ENCODE results near the gene ERICH2.

Gene ERICH2

GRCh38 chr2:170829036-170829435, 58.9 kb downstream of the ERICH2 start:
- TF ChIP-seq CTCF (IDR thresholded peaks at IDR 0.05; ENCODE audit: low read depth, low read length, poor library complexity, severe bottlenecking) (no peak), EZH2phosphoT487 (IDR thresholded peaks at IDR 0.05; ENCODE audit: borderline replicate concordance, low read length) (no peak)
- no peaks in the 10 kb centered on the region for H3K9me2 ChIP-seq (replicated peaks; ENCODE audit: control insufficient read depth, low read length)
- 0 out of 2 replicates have a peak, but pooled peaks cover 4% of the 10 kb centered on the region for H3K27me3 ChIP-seq (ENCODE audit: control insufficient read depth, low read length)
- no peaks in the 10 kb centered on the region for H3K4me1 ChIP-seq (ENCODE audit: control insufficient read depth, low read length)
- no peaks in the 10 kb centered on the region for H3K9me3 ChIP-seq (ENCODE audit: control insufficient read depth, insufficient read depth, low read length)
- no peaks in the 10 kb centered on the region for H3K36me3 ChIP-seq (ENCODE audit: control insufficient read depth, low read length)
- no peak overlapping the region for H3K4me2 ChIP-seq (ENCODE audit: low read length)
- H3K79me2 ChIP-seq (ENCODE audit: control insufficient read depth, low read length) = no peaks in the 10 kb centered on the region
- H3K27ac ChIP-seq (ENCODE audit: low read depth, low read length) = no peak overlapping the region
- no peak overlapping the region for H3K4me3 ChIP-seq (ENCODE audit: low read length)
- no peaks in the 10 kb centered on the region for H3F3A ChIP-seq (ENCODE audit: control insufficient read depth, insufficient read depth)
- H4K20me1 ChIP-seq (ENCODE audit: control insufficient read depth, insufficient read depth, low read depth, low read length) = no peaks in the 10 kb centered on the region

DNA sequence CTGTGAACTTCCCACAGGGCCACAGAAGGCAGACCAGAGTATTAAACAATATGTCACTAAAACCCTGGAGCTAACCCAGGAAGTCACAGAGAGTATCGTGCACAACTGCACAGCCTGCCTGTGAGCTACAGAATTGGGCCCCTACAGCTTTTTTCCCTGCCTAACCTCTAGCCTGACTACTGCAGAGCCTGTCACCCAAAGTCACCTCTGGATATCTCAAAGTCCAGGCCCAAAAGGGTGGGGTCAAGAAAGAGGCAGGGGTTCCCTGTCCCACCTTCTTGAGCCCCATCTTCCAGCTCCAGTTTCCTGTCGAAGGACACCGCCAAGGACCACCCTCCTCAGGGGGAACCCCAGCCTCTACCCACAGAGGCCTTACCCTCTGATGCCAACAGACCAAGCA, 60.0 kb downstream of the ERICH2 start:
- H3K4me1 ChIP-seq (ENCODE audit: control insufficient read depth, low read length) = no peaks in the 10 kb centered on the region
- no peak overlapping the region for H3K27ac ChIP-seq (ENCODE audit: low read depth, low read length)
- no peak for TF ChIP-seq CTCF (IDR thresholded peaks at IDR 0.05; ENCODE audit: low read depth, low read length, poor library complexity, severe bottlenecking)
- no peak for TF ChIP-seq EZH2phosphoT487 (IDR thresholded peaks at IDR 0.05; ENCODE audit: borderline replicate concordance, low read length)

GRCh38 chr2:170831115-170831514, 60.9 kb downstream of the ERICH2 start:
- H3K9me3 ChIP-seq (ENCODE audit: control insufficient read depth, insufficient read depth, low read length) = no peaks in the 10 kb centered on the region

More for the DNA sequence above, 60.0 kb downstream of the ERICH2 start:
- no peaks in the 10 kb centered on the region for H3K9me3 ChIP-seq (ENCODE audit: control insufficient read depth, insufficient read depth, low read length)
- no peaks in the 10 kb centered on the region for H4K20me1 ChIP-seq (ENCODE audit: control insufficient read depth, insufficient read depth, low read depth, low read length)
- H3K4me2 ChIP-seq (ENCODE audit: low read length) = no peak overlapping the region
- no peaks in the 10 kb centered on the region for H3K9me2 ChIP-seq (replicated peaks; ENCODE audit: control insufficient read depth, low read length)
- no peaks in the 10 kb centered on the region for H3K79me2 ChIP-seq (ENCODE audit: control insufficient read depth, low read length)
- H3K36me3 ChIP-seq (ENCODE audit: control insufficient read depth, low read length) = no peaks in the 10 kb centered on the region
- no peak overlapping the region for H3K4me3 ChIP-seq (ENCODE audit: low read length)
- no peaks in the 10 kb centered on the region for H3F3A ChIP-seq (ENCODE audit: control insufficient read depth, insufficient read depth)
- 0 out of 2 replicates have a peak, but pooled peaks cover 4% of the 10 kb centered on the region for H3K27me3 ChIP-seq (ENCODE audit: control insufficient read depth, low read length)

More at GRCh38 chr2:170831115-170831514, 60.9 kb downstream of the ERICH2 start:
- Histone ChIP-seq H3K36me3 (ENCODE audit: control insufficient read depth, low read length) (no peaks in the 10 kb centered on the region), H3K4me3 (ENCODE audit: low read length) (no peak overlapping the region), H3K27ac (ENCODE audit: low read depth, low read length) (no peak overlapping the region), H3K9me2 (replicated peaks; ENCODE audit: control insufficient read depth, low read length) (no peaks in the 10 kb centered on the region), H4K20me1 (ENCODE audit: control insufficient read depth, insufficient read depth, low read depth, low read length) (no peaks in the 10 kb centered on the region), H3K27me3 (ENCODE audit: control insufficient read depth, low read length) (peaks cover 6% of the 10 kb centered on the region; the same call in 1 of the 2 replicates), H3F3A (ENCODE audit: control insufficient read depth, insufficient read depth) (no peaks in the 10 kb centered on the region), H3K79me2 (ENCODE audit: control insufficient read depth, low read length) (no peaks in the 10 kb centered on the region), H3K4me2 (ENCODE audit: low read length) (no peak overlapping the region), H3K4me1 (ENCODE audit: control insufficient read depth, low read length) (no peaks in the 10 kb centered on the region)
- TF ChIP-seq EZH2phosphoT487 (IDR thresholded peaks at IDR 0.05; ENCODE audit: borderline replicate concordance, low read length) (no peak), CTCF (IDR thresholded peaks at IDR 0.05; ENCODE audit: low read depth, low read length, poor library complexity, severe bottlenecking) (no peak)
